Right cardiac atrium (tissue), 5 donors: ENCODE data around the gene DNAH10. TPM values are rescaled to one million over a fixed set of nuclear protein-coding genes. Genes with fewer than 3 reads are reported as not detected.

Experiments
- ATAC-seq, 2 donors: fragments of 200-7000 bp; cut with Tn5 transposase; one replicate each; pipeline versions ENCODE4 v1.8.0 to v1.9.1; 2020; ENCODE audit warnings: moderate library complexity in 2 of 2, mild to moderate bottlenecking in 1 of 2
- DNase-seq, 3 donors: peaks; one replicate each; pipeline ENCODE4 v3.0.0-alpha.2; 2020
- H3K27ac ChIP-seq: one replicate; pipeline ENCODE4 v1.5.1; 2013; ENCODE audit warnings: mild to moderate bottlenecking, low read length, control low read depth, moderate library complexity
- H3K27me3 ChIP-seq: one replicate; pipeline ENCODE4 v1.6.1; 2013; ENCODE audit not compliant: control insufficient read depth, insufficient read depth
- H3K4me1 ChIP-seq: one replicate; pipeline ENCODE4 v1.6.1; 2013; ENCODE audit warnings: low read length; ENCODE audit not compliant: control insufficient read depth, insufficient read depth
- H3K4me3 ChIP-seq: one replicate; pipeline ENCODE4 v1.5.1; 2013; ENCODE audit warnings: low read length, control low read depth
- H3K9me3 ChIP-seq: one replicate; pipeline ENCODE4 v1.6.1; 2013; ENCODE audit warnings: low read length; ENCODE audit not compliant: control insufficient read depth
- whole genome bisulfite sequencing: extraction: QIAGEN DNeasy Blood & Tissue Kit; methylation state at CpG from one replicate; pipeline ENCODE4 v1.1.7; 2013; 5-methylcytosine and 5-hydroxymethylcytosine counted together
- intact Hi-C, 4 donors: fragments of 100-400 bp; cut with DNase I; formaldehyde crosslinking; loops; one replicate each; pipeline versions ENCODE4 v1.11.0 to v1.14.0; 2022 to 2023
- polyA plus RNA-seq: library from polyadenylated mRNA; stranded (reverse); fragments of 200-250 nt; gene quantifications from one replicate; pipeline ENCODE4 v1.2.3, GENCODE V29; 2013
- total RNA-seq, 4 donors: library from RNA; stranded (reverse); fragmentation: NEBNext Ultra II Directional; extraction: Animal tissue kit (Norgen Biotek cat#: 25700); gene quantifications; one replicate each; pipeline ENCODE4 v1.2.1, GENCODE V29; 2021
- donor health status: healthy with polysubstance abuse.
- donor health status: DM: no; HTN: yes; CAD: no.
- donor health status: DM: no; HTN: no; CAD: no.
- donor health status: DM: no; HTN: yes; CAD: no; lungs with severe emphysema.
- donor health status: DM: yes; HTN: yes; CAD: no.

Gene DNAH10
- total and polyA plus RNA-seq, 5 donors = 0.06 to 0.11 (median 0.07) TPM; not detected in 1

DNA sequence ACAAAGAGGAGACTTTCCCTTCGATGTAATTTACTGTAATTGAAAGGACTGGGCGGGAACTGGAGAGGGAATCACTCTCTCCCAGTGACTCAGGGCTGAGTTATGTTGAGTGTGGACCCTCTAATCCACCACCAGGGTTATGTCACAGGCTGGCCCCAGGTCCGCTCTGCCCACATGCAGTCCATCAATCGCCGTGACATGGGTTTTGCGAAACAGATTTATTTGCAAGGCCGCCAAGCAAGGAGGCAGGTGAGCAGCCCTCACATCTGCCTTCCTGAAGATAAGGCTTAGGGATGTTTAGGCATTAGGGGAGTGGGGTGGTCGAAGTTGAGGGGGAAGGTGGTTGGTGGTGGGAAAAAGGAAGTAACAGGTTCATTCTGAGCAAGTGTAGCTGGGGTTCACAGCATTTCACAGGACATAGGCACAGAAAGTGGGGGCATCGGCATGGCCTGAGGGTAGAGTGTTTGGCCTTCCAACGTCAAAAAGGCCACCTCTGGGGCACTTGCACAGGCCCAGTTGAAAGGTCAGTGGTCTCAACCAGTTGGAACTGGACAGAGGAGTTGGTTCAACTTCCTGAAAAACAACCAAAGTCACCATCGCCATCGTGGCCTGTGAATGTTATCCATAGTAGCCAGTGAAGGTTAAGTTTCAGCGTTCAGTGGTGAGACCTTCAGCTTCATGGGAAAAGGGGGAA is 66.9 kb downstream of the DNAH10 start:
- intact Hi-C loops = no loop called here
- H3K27me3 ChIP-seq = no peaks in the 10 kb centered on the region
- ATAC-seq (no peak), DNase-seq (no peak)
- no peak overlapping the region for H3K4me3 ChIP-seq
- H3K4me1 ChIP-seq = no peaks in the 10 kb centered on the region
- H3K27ac ChIP-seq = no peak overlapping the region
- H3K9me3 ChIP-seq = no peaks in the 10 kb centered on the region
- WGBS = 88% methylated on average over 13 of the region's 13 CpGs

DNA sequence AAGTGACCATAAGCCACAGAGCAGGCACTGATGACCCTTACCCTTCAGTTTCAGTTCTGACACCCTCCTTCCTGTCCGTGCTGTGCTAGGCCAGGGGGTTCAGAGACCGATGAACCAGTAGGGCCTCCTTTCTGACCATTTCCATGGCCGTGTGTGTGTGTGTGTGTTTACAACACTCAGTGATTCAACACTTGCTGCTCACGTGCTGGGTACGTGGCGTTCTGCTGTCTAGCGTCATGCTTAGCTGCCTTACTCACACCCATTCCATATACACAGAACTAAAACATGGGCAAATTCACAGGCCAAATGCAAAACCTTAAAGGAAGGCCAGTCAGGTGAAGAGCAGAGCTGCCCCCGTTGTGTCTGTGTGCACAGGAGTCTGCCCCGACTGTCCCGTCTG is 67.5 kb downstream of the DNAH10 start:
- ATAC-seq (no peak), DNase-seq (no peak)
- intact Hi-C loops = no loop called here
- Histone ChIP-seq H3K9me3 (no peaks in the 10 kb centered on the region), H3K27ac (no peak overlapping the region), H3K4me1 (no peaks in the 10 kb centered on the region), H3K27me3 (no peaks in the 10 kb centered on the region), H3K4me3 (no peak overlapping the region)
- 87% methylated on average over 10 of the region's 10 CpGs for WGBS

DNA sequence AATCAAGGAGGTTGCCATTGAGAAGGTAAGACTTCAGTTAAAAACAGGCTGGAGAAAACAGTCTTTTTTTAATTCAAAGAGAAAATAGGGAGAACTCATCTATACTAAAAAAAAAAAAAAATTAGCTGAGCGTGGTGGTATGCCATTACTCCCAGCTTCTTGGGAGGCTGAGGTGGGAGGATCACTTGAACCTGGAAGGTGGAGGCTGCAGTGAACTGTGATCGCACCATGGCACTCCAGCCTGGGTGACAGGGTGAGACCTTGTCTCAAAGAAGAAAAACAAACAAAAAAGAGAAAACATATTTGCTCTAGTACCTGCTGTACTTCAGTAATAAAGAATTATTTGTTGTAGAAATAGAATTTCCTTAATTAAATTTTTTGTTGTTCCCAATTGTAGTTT is 68.6 kb downstream of the DNAH10 start:
- Histone ChIP-seq H3K4me3 (no peak overlapping the region), H3K4me1 (no peaks in the 10 kb centered on the region), H3K27ac (no peak overlapping the region), H3K27me3 (no peaks in the 10 kb centered on the region), H3K9me3 (no peaks in the 10 kb centered on the region)
- no peak for ATAC-seq
- 90% methylated on average over 2 of the region's 2 CpGs for WGBS
- intact Hi-C loops = no loop called here
- DNase-seq = no peak

DNA sequence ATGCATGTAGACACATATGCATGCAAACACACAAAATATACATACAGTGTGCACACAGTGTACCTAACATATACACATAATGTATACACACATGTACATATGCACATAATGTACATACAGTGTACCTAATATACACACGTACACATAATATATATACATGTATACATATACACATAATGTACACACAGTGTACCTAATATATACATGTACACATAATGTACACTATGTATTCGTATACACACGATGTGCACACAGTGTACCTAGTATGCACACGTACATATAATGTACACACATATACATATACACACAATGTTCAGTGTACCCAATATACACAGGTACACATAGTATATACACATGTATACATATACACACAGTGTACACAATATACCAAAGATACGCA is 70.0 kb downstream of the DNAH10 start:
- DNase-seq (no peak), ATAC-seq (no peak)
- no peaks in the 10 kb centered on the region for H3K4me1 ChIP-seq
- intact Hi-C loops = no loop called here
- no peaks in the 10 kb centered on the region for H3K9me3 ChIP-seq
- no peak overlapping the region for H3K27ac ChIP-seq
- H3K27me3 ChIP-seq = no peaks in the 10 kb centered on the region
- H3K4me3 ChIP-seq = no peak overlapping the region
- WGBS = 97% methylated on average over 5 of the region's 5 CpGs

DNA sequence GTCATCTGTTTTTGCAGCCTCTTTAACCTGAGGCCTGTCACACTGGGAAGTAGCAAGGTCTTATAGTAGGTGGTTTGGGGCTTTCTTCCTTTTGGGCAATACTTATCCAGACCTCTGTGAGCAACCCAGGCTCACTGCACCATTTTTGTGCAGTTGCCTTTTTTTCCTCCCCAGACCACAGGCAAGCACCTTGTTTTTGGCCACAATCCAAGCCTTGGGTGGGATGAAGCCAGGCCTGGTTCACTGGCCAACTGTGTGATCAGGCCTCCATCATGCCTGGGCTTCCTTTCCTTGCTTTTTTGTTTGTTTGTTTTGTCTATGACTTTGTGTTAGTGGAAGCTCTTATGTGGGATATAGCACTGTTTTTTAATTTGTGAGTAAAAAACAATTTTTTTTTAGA is 71.7 kb downstream of the DNAH10 start:
- no peak for ATAC-seq
- intact Hi-C loops = no loop called here

DNA sequence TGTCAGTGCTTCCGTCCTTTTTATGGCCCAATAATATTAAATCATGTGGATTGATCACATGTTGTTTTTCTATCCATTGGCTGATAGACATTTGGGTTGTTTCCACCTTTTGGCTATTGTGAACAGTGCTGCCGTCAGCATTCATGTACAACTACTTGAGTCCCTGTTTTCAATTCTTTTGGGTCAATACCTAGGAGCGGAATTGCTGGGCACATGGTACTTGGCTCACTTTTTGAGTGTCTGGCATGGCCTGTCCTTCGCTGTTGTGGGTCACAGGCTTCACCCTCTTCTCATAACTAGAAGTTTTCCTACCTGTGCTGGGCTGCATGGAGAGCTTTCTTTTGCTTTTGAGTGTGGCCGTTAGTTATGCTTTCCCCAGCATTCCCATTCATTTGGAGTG is 72.7 kb downstream of the DNAH10 start:
- H3K27me3 ChIP-seq = no peaks in the 10 kb centered on the region
- WGBS = 86% methylated on average over 5 of the region's 5 CpGs
- intact Hi-C loops = no loop called here
- DNase-seq (no peak), ATAC-seq (no peak)
- no peak overlapping the region for H3K27ac ChIP-seq
- no peaks in the 10 kb centered on the region for H3K4me1 ChIP-seq
- no peak overlapping the region for H3K4me3 ChIP-seq
- no peaks in the 10 kb centered on the region for H3K9me3 ChIP-seq

More for the DNA sequence above, 71.7 kb downstream of the DNAH10 start:
- H3K4me1 ChIP-seq = no peaks in the 10 kb centered on the region
- no peak overlapping the region for H3K4me3 ChIP-seq
- H3K9me3 ChIP-seq = no peaks in the 10 kb centered on the region
- no peaks in the 10 kb centered on the region for H3K27me3 ChIP-seq
- H3K27ac ChIP-seq = no peak overlapping the region
- no peak for DNase-seq

DNA sequence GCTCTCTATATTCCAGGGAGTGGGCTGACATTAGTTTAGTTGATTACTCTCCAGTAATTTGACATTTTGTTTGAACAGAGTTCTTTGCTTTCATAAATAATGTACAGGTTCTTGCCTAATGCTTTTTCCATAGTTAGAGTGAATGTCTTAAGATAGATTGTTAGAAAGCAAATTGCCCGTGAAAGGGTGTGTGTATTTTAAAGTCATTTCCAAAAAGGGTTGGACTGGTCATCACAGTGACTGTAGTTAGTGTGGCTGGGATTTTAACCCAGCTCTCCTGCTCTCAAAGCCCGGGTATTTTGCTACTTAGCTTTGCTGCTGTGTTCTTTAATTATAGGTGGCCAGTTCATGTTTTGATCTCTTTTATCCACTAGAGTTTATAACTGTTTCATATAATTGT is 74.2 kb downstream of the DNAH10 start:
- H3K9me3 ChIP-seq = no peaks in the 10 kb centered on the region
- H3K27me3 ChIP-seq = no peaks in the 10 kb centered on the region
- DNase-seq = no peak
- no peak for ATAC-seq
- intact Hi-C loops = no loop called here
- H3K4me3 ChIP-seq = no peak overlapping the region
- H3K4me1 ChIP-seq = no peaks in the 10 kb centered on the region
- H3K27ac ChIP-seq = no peak overlapping the region
- WGBS = 75% methylated on average over 2 of the region's 2 CpGs

DNA sequence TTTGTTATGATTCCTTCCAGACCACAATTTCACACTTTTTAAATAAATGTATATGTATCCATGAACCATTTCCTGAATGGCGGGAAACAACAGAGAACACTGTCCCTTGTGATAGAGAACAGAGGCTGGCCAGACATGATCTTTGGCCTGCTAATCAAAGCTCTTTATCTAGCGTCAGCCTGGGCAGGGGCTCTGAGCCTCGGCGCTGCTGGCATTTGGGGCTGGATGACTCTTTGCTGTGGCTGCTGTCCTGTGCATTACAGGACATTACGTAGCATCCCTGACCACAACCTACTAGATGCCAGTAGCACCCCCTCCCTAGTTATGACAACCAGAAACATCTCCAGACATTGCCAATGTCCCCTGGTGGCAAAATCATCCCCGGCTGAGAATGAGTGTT is 77.7 kb downstream of the DNAH10 start:
- Histone ChIP-seq H3K27ac (no peak overlapping the region), H3K4me3 (no peak overlapping the region), H3K27me3 (no peaks in the 10 kb centered on the region), H3K9me3 (no peaks in the 10 kb centered on the region), H3K4me1 (no peaks in the 10 kb centered on the region)
- 38% methylated on average over 6 of the region's 6 CpGs for WGBS
- no peak for DNase-seq
- no peak for ATAC-seq
- intact Hi-C loops = no loop called here

DNA sequence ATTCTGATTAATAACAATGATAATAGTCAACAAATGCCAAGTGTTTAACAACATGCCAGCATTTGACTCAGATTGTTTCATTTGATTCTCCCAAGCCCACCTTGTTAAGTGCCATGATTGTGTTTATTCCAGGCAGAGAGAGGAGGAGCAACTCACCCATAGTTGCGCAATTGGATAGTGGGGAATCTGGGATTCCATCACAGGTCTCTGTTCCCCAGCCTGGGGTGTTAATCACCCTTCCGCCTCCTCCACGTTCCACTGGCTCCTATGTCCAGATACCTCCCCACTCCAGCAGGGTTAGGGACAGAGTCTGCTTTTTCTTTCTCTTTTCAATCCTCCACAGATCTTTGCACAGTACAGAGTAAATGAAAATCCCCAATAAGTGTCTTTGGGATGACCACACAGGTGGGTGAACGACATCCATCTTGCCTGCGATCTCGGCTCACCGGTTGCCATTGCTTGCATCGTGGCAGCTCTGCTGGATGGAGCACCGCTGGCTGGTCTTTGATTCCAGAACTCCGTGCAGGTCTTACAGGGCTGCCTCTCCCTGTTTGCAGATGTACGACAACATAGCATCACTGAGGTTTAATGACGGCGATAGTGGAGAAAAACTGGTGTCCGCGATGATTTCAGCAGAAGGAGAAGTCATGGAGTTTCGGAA is 78.8 kb downstream of the DNAH10 start:
- ATAC-seq (no peak), DNase-seq (no peak)
- intact Hi-C loops = no loop called here
- Histone ChIP-seq H3K9me3 (no peaks in the 10 kb centered on the region), H3K4me1 (no peaks in the 10 kb centered on the region), H3K4me3 (no peak overlapping the region), H3K27me3 (no peaks in the 10 kb centered on the region), H3K27ac (no peak overlapping the region)
- 92% methylated on average over 16 of the region's 16 CpGs for WGBS

DNA sequence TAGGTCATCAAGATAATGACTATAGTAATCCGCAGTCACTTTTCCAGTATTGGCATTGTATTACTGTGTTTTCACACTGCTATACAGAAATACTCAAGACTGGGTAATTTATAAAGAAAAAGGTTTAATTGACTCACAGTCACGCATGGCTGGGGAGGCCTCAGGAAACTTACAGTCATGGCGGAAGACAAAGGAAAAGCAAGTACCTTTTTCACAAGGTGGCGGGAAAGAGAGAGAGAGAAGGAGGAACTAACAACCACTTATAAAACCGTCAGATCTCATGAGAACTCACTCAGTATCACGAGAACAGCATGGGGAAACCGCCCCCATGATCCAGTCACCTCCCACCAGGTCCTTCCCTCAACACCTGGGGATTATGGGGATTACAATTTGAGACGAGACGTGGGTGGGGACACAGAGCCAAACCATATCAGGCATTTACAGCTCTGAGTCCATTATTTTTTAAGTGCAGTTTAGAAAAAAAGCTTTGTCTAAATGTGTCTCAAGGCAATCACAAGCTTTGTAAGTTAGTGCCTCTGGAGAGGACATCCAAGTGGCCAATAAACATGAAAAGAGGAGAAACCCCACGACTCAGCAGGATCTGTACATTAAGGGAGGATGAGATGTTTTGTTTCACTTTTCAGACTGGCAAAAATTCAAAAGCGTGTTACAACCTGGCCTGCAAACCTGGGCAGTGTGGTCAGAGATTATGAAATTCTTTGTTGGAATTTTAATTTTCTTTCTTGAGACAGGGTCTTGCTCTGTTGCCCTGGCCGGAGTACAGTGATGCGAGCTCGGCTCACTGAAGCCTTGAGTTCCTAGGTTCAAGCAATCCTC is 82.0 kb downstream of the DNAH10 start:
- intact Hi-C loops = no loop called here
- WGBS = 83% methylated on average over 14 of the region's 14 CpGs
- ATAC-seq = no peak
- H3K9me3 ChIP-seq = no peaks in the 10 kb centered on the region
- no peak overlapping the region for H3K4me3 ChIP-seq
- H3K27me3 ChIP-seq = no peaks in the 10 kb centered on the region
- DNase-seq = no peak
- no peaks in the 10 kb centered on the region for H3K4me1 ChIP-seq
- H3K27ac ChIP-seq = no peak overlapping the region

DNA sequence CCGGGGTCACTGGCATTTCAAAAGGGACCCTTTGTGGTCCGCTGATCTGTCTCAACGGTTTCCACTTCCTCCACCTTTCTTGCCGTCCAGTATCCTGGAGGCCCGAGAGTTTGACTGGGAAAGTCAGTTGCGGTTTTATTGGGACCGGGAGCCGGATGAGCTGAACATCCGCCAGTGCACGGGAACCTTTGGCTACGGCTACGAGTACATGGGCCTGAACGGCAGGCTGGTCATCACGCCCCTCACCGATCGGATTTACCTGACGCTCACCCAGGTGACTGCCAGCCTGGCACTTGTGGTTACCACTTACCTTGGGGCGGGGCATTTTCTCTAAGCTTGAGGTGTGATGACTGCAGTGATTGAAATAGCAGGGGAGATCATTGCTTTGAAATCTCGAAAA is 83.8 kb downstream of the DNAH10 start:
- Histone ChIP-seq H3K4me1 (no peaks in the 10 kb centered on the region), H3K27me3 (no peaks in the 10 kb centered on the region), H3K9me3 (no peaks in the 10 kb centered on the region), H3K27ac (no peak overlapping the region), H3K4me3 (no peak overlapping the region)
- intact Hi-C loops = no loop called here
- DNase-seq = no peak
- no peak for ATAC-seq
- 91% methylated on average over 19 of the region's 19 CpGs for WGBS
